K562 (cell line): Measurements from ENCODE around the gene CLDND2. TPM values are rescaled to one million over a fixed set of nuclear protein-coding genes. Genes with fewer than 3 reads are reported as not detected.

ENCODE experiments used
- ATAC-seq: fragments of 200-7000 bp; cut with Tn5 transposase; 3 replicates; pipeline ENCODE4 v1.9.1; 2020; ENCODE audit warnings: moderate library complexity
- BruUV-seq: library from RNA; stranded (reverse); fragments of 400-500 nt; replicated peaks from 2 replicates; lab custom pipeline; 2021; lab: Mats Ljungman, UMichigan
- CTCF ChIA-PET: fragments of 300-600 bp; formaldehyde crosslinking; extraction: SDS; loops from one replicate; lab custom pipeline; 2021; ENCODE audit warnings: low intra/inter-chr PET ratio; lab: Yijun Ruan, JAX
- POLR2A ChIA-PET: fragments of 300-600, 350-650 bp; sonication (Branson Sonifier 250); formaldehyde crosslinking; extraction: SDS; loops from one replicate; lab custom pipeline; 2021; ENCODE audit warnings: antibody characterized with exemption, inconsistent platforms; lab: Yijun Ruan, JAX
- DNase-seq, 4 experiments: peaks; one replicate each; pipeline versions ENCODE4 v3.0.0 to v3.0.0-alpha.2; 2011 to 2018; ENCODE audit warnings: low spot score in 3 of 4, mixed read lengths in 3 of 4; ENCODE audit errors: extremely low read depth in 1 of 4
- FAIRE-seq: peaks from 2 replicates; lab custom pipeline; 2011; peaks lifted over from hg19 to GRCh38; lab: Jason Lieb, UNC
- H2AFZ ChIP-seq: 2 replicates; pipeline ENCODE4 v1.6.0; 2011; ENCODE audit warnings: low read depth, low read length, control low read depth, inconsistent platforms
- H3K27ac ChIP-seq: fragments of 200-600 bp; 3 replicates; pipeline ENCODE4 v1.8.0; 2011; ENCODE audit warnings: low read depth, mild to moderate bottlenecking, control low read depth, inconsistent platforms, low read length, moderate library complexity, mixed read lengths; ENCODE audit errors: extremely low read depth
- H3K27me3 ChIP-seq, 2 experiments: fragments of 300-600 bp in 1 of 2; 2 replicates in 1 of 2; 3 replicates in 1 of 2; pipeline versions ENCODE4 v1.6.0 to v1.8.0; 2011; ENCODE audit warnings: inconsistent platforms in 2 of 2, low read length in 2 of 2, mild to moderate bottlenecking in 1 of 2, mixed read lengths in 1 of 2, moderate library complexity in 1 of 2; ENCODE audit not compliant: control insufficient read depth in 2 of 2, insufficient read depth in 2 of 2
- H3K36me3 ChIP-seq: fragments of 300-600 bp; 3 replicates; pipeline ENCODE4 v1.8.0; 2011; ENCODE audit warnings: mild to moderate bottlenecking, low read length, inconsistent platforms; ENCODE audit not compliant: control insufficient read depth, insufficient read depth
- H3K4me1 ChIP-seq, 2 experiments: fragments of 200-600 bp in 1 of 2; replicated peaks in 1 of 2; 2 replicates in 1 of 2; 3 replicates in 1 of 2; pipeline versions ENCODE4 v1.5.1 to v1.8.0; 2011; ENCODE audit warnings: inconsistent platforms in 2 of 2, low read length in 2 of 2, mild to moderate bottlenecking in 1 of 2, mixed read lengths in 1 of 2, moderate library complexity in 1 of 2; ENCODE audit not compliant: control insufficient read depth in 2 of 2, insufficient read depth in 2 of 2
- H3K4me2 ChIP-seq: 2 replicates; pipeline ENCODE4 v1.6.1; 2011; ENCODE audit warnings: low read length, control low read depth, inconsistent platforms, mixed read lengths; ENCODE audit not compliant: insufficient read depth
- H3K4me3 ChIP-seq: fragments of 200-600 bp; sonication (generic), shearing (Covaris generic); 2 replicates; pipeline ENCODE4 v1.5.1; 2016; ENCODE audit warnings: control low read depth, inconsistent platforms
- H3K79me2 ChIP-seq: fragments of 200-600 bp; 3 replicates; pipeline ENCODE4 v1.8.0; 2011; ENCODE audit warnings: low read length, inconsistent platforms; ENCODE audit not compliant: control insufficient read depth, insufficient read depth
- H3K9ac ChIP-seq, 2 experiments: 2 replicates each; pipeline versions ENCODE4 v1.6.0 to v1.6.1; 2011; ENCODE audit warnings: low read depth in 2 of 2, low read length in 2 of 2, control low read depth in 1 of 2, inconsistent platforms in 1 of 2, mild to moderate bottlenecking in 1 of 2, mixed read lengths in 1 of 2; ENCODE audit not compliant: insufficient read depth in 1 of 2
- H3K9me1 ChIP-seq: one replicate; pipeline ENCODE4 v1.6.0; 2011; ENCODE audit warnings: inconsistent platforms, mild to moderate bottlenecking, low read length, moderate library complexity; ENCODE audit not compliant: control insufficient read depth, insufficient read depth
- H3K9me3 ChIP-seq: replicated peaks from 2 replicates; pipeline ENCODE4 v1.5.1; 2011; ENCODE audit warnings: low read depth, low read length, inconsistent platforms; ENCODE audit not compliant: control insufficient read depth, insufficient read depth
- H4K20me1 ChIP-seq: replicated peaks from 2 replicates; pipeline ENCODE4 v1.6.1; 2011; ENCODE audit warnings: low read length, inconsistent platforms, mixed read lengths; ENCODE audit not compliant: control insufficient read depth, insufficient read depth
- IRF9 ChIP-seq: fragments of 450-650 bp; IDR thresholded peaks from 2 replicates; pipeline ENCODE4 v1.6.1; 2016; ENCODE audit warnings: missing biosample characterization, missing genetic modification characterization
- PCBP1 ChIP-seq: fragments of 200-400 bp; formaldehyde crosslinking; IDR thresholded peaks from 2 replicates; pipeline ENCODE4 v1.6.1; 2018; ENCODE audit warnings: mild to moderate bottlenecking, low read depth, low read length; ENCODE audit not compliant: poor library complexity, severe bottlenecking
- RBM25 ChIP-seq: fragments of 200-400 bp; formaldehyde crosslinking; IDR thresholded peaks from 2 replicates; pipeline ENCODE4 v1.6.1; 2018; ENCODE audit warnings: low read length, low read depth, moderate library complexity; ENCODE audit not compliant: severe bottlenecking
- SAP30 ChIP-seq: fragments of 200-600 bp; sonication (generic); IDR thresholded peaks from 2 replicates; pipeline ENCODE4 v1.6.1; 2012; ENCODE audit warnings: borderline replicate concordance, low read depth, mild to moderate bottlenecking, moderate library complexity, low read length, control low read depth, inconsistent platforms; ENCODE audit not compliant: insufficient read depth, poor library complexity, severe bottlenecking
- ZBTB26 ChIP-seq: fragments of 450-650 bp; formaldehyde crosslinking; IDR thresholded peaks from 2 replicates; pipeline ENCODE4 v1.4.0; 2022; ENCODE audit warnings: missing genetic modification characterization
- ZNF436 ChIP-seq: fragments of 250-450, 450-650 bp; sonication (Bioruptor Pico); formaldehyde crosslinking; IDR thresholded peaks from 2 replicates; pipeline ENCODE4 v1.7.0; 2020; ENCODE audit warnings: mild to moderate bottlenecking
- ZNF507 ChIP-seq: conservative IDR thresholded peaks from 2 replicates; pipeline ENCODE4 v1.6.1; 2017; ENCODE audit warnings: missing genetic modification characterization, missing compliant biosample characterization
- WGBS: fragments of 100-300 bp; shearing (Covaris generic); methylation state at CpG from one replicate; pipeline ENCODE4 v1.1.6; 2016; ENCODE audit warnings: low coverage, mixed read lengths; ENCODE audit not compliant: insufficient coverage; ENCODE audit errors: missing lambda C conversion rate; 5-methylcytosine and 5-hydroxymethylcytosine counted together
- in situ Hi-C: fragments of 300-500 bp; cut with MboI; formaldehyde crosslinking; loops from 4 replicates; pipeline ENCODE4 v1.15.0; 2018; ENCODE audit warnings: inconsistent platforms, mixed read lengths
- intact Hi-C: fragments of 100-400 bp; cut with micrococcal nuclease; formaldehyde crosslinking; loops from 2 replicates; pipeline ENCODE4 v1.14.2; 2022
- polyA plus RNA-seq, 8 experiments: library from polyadenylated mRNA; depleted of rRNA in 4 of 8; stranded (reverse) in 5 of 8; unstranded in 3 of 8; fragments of >200 nt; fragmentation: Nextera tagmentation in 2 of 8; fragmentation: Illumina TruSeq in 1 of 8; extraction: Ambion mirVana in 2 of 8; extraction: Trizol in 1 of 8; gene quantifications; 2 replicates each; pipeline versions ENCODE4 v1.2.1 to v1.2.3, GENCODE V29; 2011 to 2014; ENCODE audit warnings: inconsistent platforms in 1 of 8, missing spikeins in 1 of 8
- total RNA-seq, 7 experiments: library from RNA; depleted of rRNA in 6 of 7; stranded (reverse); fragments of >200 nt in 6 of 7; fragmentation: Illumina TruSeq in 2 of 7; extraction: Trizol in 2 of 7; gene quantifications; 2 replicates each; pipeline versions ENCODE4 v1.2.1 to v1.2.3, GENCODE V29; 2011 to 2021; ENCODE audit warnings: low replicate concordance in 1 of 7

Gene CLDND2
- total and polyA plus RNA-seq, 9 of the 15 experiments (the other 6 are each of a cell fraction or from before 2014, with no cell fraction given): 0.45 to 4.0 (median 1.2) TPM; not detected in 3

GRCh38 chr19:51341976-51342580 lies 26.7 kb downstream of the CLDND2 start, which contains the start of gene VSIG10L (continued):
- TF ChIP-seq ZBTB26 (CRISPR knock-in tag): 0 out of 2 replicates have a peak, but pooled peaks have one; percentile 49
- peak; percentile 84 for TF ChIP-seq ZNF436 (CRISPR knock-in tag)
- peak; percentile 69 for TF ChIP-seq RBM25
- TF ChIP-seq ZNF507 (tag): no peak
- TF ChIP-seq, all 486 proteins: peak for 11

- ATAC-seq (no peak), FAIRE-seq (no peak), DNase-seq (no peak)
- intact Hi-C loops (no loop called here), in situ Hi-C loops (no loop called here)
- Histone ChIP-seq H3K4me2 (peak overlapping the region; percentile 99), H3K9me3 (no peaks in the 10 kb centered on the region), H3K79me2 (no peaks in the 10 kb centered on the region), H3K4me3 (no peak overlapping the region), H3K27ac (no peak overlapping the region), H3K4me1 (peaks cover 26 to 46% of the 10 kb centered on the region in 2 experiments; a peak in 4 of 5 replicates), H2AFZ (no peak overlapping the region), H3K9me1 (no peaks in the 10 kb centered on the region), H3K9ac (peak overlapping the region; percentile 72 to 95; a peak in 3 of 4 replicates), H3K36me3 (peaks cover 19% of the 10 kb centered on the region; the same call in 1 of the 3 replicates), H4K20me1 (no peaks in the 10 kb centered on the region), H3K27me3 (no peaks in the 10 kb centered on the region)
- CTCF ChIA-PET: interaction anchor here (0.6 kb wide), 3 partner anchors 21 to 490 kb away, joined by 3 to 4 read pairs (median 3); no protein-coding TSS in a partner anchor
- WGBS: 69% methylated on average over 12 of the region's 18 CpGs
- TF ChIP-seq SAP30 (peak; percentile 8), PCBP1 (peak; percentile 17), IRF9 (tag) (no peak)
- POLR2A ChIA-PET: interaction anchor here (0.5 to 4.0 kb wide), 12 partner anchors 8 to 933 kb away, joined by 3 to 22 read pairs (median 4); partner anchors contain the start of gene ETFB
- BruUV-seq: no TSS peak
Observed at GRCh38 chr19:51341066-51341465, 27.7 kb downstream of the CLDND2 start.
